ENCODE results near the gene PLA2G10. TPM values are rescaled to one million over a fixed set of nuclear protein-coding genes. Genes with fewer than 3 reads are reported as not detected.
"Not testable (repeated sequence)": the region's sequence is repeated elsewhere in the genome, so short reads cannot be mapped to it uniquely, and the experiment has no call there.

The PLA2G10 gene
- total RNA-seq = not detected

GRCh38 chr16:14694129-14694528 lies at the start of gene PLA2G10:
Gene PLA2G10 (minus strand): TSS chr16:14694308. CDS start chr16:14694229, 79 bp downstream.
- not testable (repeated sequence) for FAIRE-seq; DNase-seq (ENCODE audit: low spot score in 2 of 2)

- not testable (repeated sequence) for DNase-seq (ENCODE audit: low spot score in 2 of 2); FAIRE-seq
These were observed 48.4 kb upstream of the PLA2G10 start, which contains the start of gene NPIPA2 for GRCh38 chr16:14742273-14743128. Gene NPIPA2 (plus strand): TSS chr16:14742533. CDS start chr16:14748066, 5,533 bp downstream.

- FAIRE-seq; DNase-seq (ENCODE audit: low spot score in 2 of 2): not testable (repeated sequence)
These were observed 47.7 kb upstream of the PLA2G10 start for GRCh38 chr16:14741794-14742193.

GRCh38 chr16:14740832-14741385 lies 46.8 kb upstream of the PLA2G10 start:
- not testable (repeated sequence) for FAIRE-seq; DNase-seq (ENCODE audit: low spot score in 2 of 2)

GRCh38 chr16:14733233-14733632 lies 39.1 kb upstream of the PLA2G10 start:
- not testable (repeated sequence) for FAIRE-seq

GRCh38 chr16:14703156-14704011 lies 9.3 kb upstream of the PLA2G10 start, which contains the start of gene NPIPA3:
Gene NPIPA3 (plus strand): TSS chr16:14703411. CDS start chr16:14708944, 5,533 bp downstream.
- DNase-seq (ENCODE audit: low spot score in 2 of 2); FAIRE-seq: not testable (repeated sequence)

More at GRCh38 chr16:14733233-14733632, 39.1 kb upstream of the PLA2G10 start:
- DNase-seq (ENCODE audit: low spot score in 2 of 2) = not testable (repeated sequence)

GRCh38 chr16:14702672-14703071 lies 8.6 kb upstream of the PLA2G10 start:
- not testable (repeated sequence) for DNase-seq (ENCODE audit: low spot score in 2 of 2); FAIRE-seq

- not testable (repeated sequence) for FAIRE-seq
These were observed 7.8 kb upstream of the PLA2G10 start for GRCh38 chr16:14701859-14702258.

GRCh38 chr16:14685870-14686793 lies 8.0 kb downstream of the PLA2G10 start:
- DNase-seq (ENCODE audit: low spot score in 2 of 2) = not testable (repeated sequence)

More at GRCh38 chr16:14701859-14702258, 7.8 kb upstream of the PLA2G10 start:
- DNase-seq (ENCODE audit: low spot score in 2 of 2) = not testable (repeated sequence)

GRCh38 chr16:14682121-14682520 lies 12.0 kb downstream of the PLA2G10 start:
- DNase-seq (ENCODE audit: low spot score in 2 of 2) (no peak), FAIRE-seq (no peak)

More at GRCh38 chr16:14685870-14686793, 8.0 kb downstream of the PLA2G10 start:
- FAIRE-seq = not testable (repeated sequence)

GRCh38 chr16:14681115-14681514 lies 13.0 kb downstream of the PLA2G10 start:
- DNase-seq (ENCODE audit: low spot score in 2 of 2) (no peak), FAIRE-seq (no peak)

GRCh38 chr16:14680396-14680795 lies 13.7 kb downstream of the PLA2G10 start:
- DNase-seq (ENCODE audit: low spot score in 2 of 2); FAIRE-seq: not testable (repeated sequence)

- DNase-seq (ENCODE audit: low spot score in 2 of 2) (no peak), FAIRE-seq (no peak)
These were observed 15.2 kb downstream of the PLA2G10 start for GRCh38 chr16:14678748-14679497.

GRCh38 chr16:14677627-14678026 lies 16.5 kb downstream of the PLA2G10 start:
- no peak for DNase-seq (ENCODE audit: low spot score in 2 of 2)
- FAIRE-seq = no peak

GRCh38 chr16:14676633-14677032 lies 17.5 kb downstream of the PLA2G10 start:
- no peak for FAIRE-seq
- DNase-seq (ENCODE audit: low spot score in 2 of 2) = no peak

GRCh38 chr16:14672403-14672971 lies 21.6 kb downstream of the PLA2G10 start:
- FAIRE-seq (no peak), DNase-seq (ENCODE audit: low spot score in 2 of 2) (no peak)

GRCh38 chr16:14669776-14670175 lies 24.3 kb downstream of the PLA2G10 start:
- FAIRE-seq (no peak), DNase-seq (ENCODE audit: low spot score in 2 of 2) (no peak)

Data from frontal cortex (tissue), 4 donors.